GM18870 (cell line): ENCODE data around the gene UBE2O.

ENCODE experiments used
- ATAC-seq: cut with Tn5 transposase; IDR thresholded peaks from one replicate; pipeline ENCODE4 v1.9.1; 2021; ENCODE audit warnings: moderate library complexity; ENCODE audit not compliant: unreplicated experiment

The UBE2O gene

GRCh38 chr17:76485569-76485968 is 32.6 kb upstream of the UBE2O start:
- no peak for ATAC-seq

GRCh38 chr17:76484228-76484725 is 31.3 kb upstream of the UBE2O start:
- ATAC-seq, result no peak

DNA sequence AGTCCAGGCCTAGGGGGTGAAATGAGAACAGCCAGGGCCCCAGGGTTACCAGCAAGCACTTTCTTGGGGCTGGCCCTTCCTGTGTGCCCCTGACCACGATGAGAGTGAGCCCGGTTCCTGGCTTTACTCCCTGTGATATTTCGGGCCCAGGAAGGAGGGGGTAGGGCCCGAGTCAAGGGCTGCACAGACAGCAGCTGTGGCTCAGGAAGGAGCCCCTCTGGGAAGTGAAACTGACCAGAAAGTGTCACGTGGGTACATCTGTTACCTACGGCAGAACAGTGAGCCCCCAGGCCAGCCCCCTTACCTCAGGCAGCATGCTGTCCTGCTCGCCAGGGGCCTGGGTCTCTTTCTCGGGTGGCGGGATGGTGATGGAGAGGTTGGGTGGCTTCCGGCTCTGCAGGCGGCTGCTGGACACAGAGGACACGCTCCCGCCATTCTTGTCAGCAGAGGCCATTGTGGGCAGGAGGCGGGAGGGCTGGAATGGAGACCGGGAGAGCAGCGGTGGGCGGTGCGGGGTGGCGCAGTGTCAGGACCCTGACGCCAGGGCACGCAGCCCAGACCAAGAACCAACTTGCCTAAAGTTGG is 28.2 kb upstream of the UBE2O start:
- ATAC-seq, result peak; percentile 57

GRCh38 chr17:76480632-76481031 is 27.7 kb upstream of the UBE2O start:
- peak; percentile 3 for ATAC-seq

DNA sequence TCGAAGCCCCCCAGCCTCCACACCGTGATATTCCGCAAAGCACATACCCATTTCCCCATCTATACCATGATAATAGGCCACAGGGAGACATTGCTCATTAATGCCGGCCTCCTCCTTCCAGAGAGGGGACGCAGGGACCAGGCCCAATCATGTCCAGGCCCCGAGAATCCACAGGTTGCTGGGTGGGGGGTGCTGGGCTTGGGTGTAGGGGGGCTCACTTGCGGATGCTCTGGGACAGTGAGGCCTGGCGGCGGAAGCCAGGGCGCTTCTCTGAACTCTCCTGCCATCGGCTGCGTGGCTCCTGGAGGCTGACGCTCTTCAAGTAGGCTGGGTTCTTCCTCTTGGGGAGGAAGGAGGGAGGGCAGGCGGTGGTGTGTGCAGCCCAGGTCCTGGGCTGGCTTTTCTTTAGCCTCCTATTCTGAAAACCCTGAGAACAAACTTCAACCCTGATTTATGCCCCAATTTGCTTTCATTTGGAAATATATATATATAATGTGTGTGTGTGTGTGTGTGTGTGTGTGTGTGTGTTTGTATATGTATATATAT is 26.6 kb upstream of the UBE2O start:
- ATAC-seq, result no peak

- no peak for ATAC-seq
Measured at GRCh38 chr17:76478730-76479514, 26.0 kb upstream of the UBE2O start.

DNA sequence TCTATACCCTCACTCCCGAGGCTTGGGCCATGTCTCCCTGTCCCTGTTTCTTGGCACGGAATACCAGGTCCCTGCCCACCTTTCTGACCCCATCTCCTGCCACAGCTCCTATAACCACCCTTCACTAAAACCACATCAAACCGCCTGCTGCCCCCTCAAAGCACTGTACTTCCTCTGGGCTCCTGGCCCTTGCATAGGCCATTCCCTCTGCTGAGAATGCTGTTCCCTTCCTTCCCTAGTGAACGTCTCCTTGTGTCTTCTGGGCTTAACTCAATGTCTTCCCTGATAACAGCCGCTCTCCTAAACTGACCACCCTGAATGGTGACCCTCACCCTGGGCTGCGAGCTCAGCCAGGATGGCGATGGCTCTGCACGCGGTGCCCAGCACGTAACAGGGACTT is 25.1 kb upstream of the UBE2O start:
- no peak for ATAC-seq

- no peak for ATAC-seq
Measured at GRCh38 chr17:76477576-76477975, 24.6 kb upstream of the UBE2O start.

GRCh38 chr17:76476736-76477135 is 23.8 kb upstream of the UBE2O start:
- ATAC-seq, result no peak

GRCh38 chr17:76475302-76475701 is 22.4 kb upstream of the UBE2O start:
- no peak for ATAC-seq

GRCh38 chr17:76474894-76475293 is 21.9 kb upstream of the UBE2O start:
- ATAC-seq, result no peak

- ATAC-seq, result no peak
Measured at GRCh38 chr17:76474238-76474637, 21.3 kb upstream of the UBE2O start.

DNA sequence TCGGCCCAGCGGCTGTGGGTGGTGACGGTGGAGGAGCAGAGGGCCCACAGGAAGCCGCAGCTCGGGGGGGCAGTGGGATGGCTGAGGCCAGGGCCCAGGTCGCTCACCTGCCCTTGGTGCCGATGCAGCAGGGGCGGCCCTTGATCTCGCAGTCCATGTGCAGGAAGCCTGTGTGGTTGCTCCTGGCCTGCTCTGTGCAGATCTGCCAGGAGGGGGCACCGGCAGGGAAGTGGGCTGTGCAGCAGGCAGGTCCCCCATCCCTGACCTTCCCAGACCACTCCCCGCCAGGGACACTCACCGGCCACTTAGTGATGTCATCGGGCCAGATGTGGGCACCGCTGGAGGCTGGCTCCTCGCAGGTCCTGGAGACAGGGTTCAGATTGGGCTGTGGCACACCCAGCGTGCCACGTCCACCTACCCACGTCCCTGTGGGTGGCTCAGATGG is 20.6 kb upstream of the UBE2O start:
- ATAC-seq, result no peak

GRCh38 chr17:76472726-76473125 is 19.8 kb upstream of the UBE2O start:
- ATAC-seq, result no peak

DNA sequence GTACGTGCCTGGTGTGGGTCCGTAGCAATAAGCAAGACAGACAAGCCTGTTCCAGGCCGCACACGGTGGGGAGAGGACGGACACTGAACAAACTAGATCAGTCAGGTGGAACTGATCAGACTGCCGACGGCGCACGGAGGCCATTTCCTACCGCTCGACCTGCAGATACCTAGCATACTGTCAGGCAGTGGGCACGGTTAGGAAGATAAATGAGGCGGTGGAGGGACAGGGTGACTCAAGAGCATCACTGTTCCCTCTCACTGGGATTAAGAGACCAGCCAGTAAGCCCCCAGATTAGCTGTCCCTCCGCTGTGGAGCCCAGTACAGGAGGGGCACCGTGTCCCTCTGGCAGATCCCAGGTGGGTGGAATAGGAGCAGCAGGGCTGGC is 19.3 kb upstream of the UBE2O start:
- ATAC-seq, result no peak

- no peak for ATAC-seq
Measured at GRCh38 chr17:76471498-76472257, 18.7 kb upstream of the UBE2O start.

DNA sequence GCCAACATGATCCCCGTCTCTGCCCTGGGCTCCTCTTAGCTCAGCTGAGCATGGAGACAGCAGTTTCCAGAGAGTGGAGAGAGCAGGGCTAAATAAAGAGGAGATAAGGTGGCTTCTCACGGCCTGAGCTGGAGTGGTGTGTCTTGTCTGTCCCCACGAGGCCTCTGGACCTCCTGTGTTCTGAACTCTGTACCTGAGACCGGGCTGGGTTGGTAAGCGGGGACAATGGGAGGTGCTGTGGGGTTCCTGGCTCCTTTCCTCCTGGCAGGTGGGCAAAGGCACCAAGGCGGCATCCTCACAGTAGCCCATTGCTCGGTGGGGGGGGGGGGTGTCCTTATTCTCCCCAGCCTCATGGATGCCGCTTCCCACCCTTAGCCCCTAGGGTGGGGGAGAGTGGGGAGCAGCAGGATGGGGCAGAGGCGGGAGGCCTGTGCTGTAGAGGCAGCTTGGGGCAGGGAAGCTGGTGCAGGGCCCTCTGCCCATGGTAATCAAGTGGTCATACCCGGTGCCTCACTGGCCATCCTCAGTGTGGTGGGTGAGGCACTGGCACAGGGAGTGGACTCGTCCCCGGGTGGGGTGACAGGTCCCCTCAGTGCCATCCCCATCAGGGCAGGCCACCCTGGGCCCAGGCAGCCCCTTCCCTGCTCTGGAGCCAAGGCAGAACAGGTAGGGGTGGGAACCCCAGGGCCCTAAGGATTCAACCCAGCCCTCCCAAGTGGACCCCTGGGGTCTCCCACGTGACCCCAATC is 17.2 kb upstream of the UBE2O start:
- ATAC-seq, result no peak

- ATAC-seq, result no peak
Measured at GRCh38 chr17:76469076-76469990, 16.4 kb upstream of the UBE2O start.

GRCh38 chr17:76468634-76469010 is 15.7 kb upstream of the UBE2O start:
- no peak for ATAC-seq
